Neural cell (in vitro differentiated cells): ENCODE data around the gene PC. TPM values are rescaled to one million over a fixed set of nuclear protein-coding genes. Genes with fewer than 3 reads are reported as not detected.

ENCODE experiments used
- H2AFZ ChIP-seq: fragments of 200-600, 300-800 bp; sonication (generic), shearing (Covaris generic); 2 replicates; pipeline ENCODE4 v1.6.0; 2014; ENCODE audit warnings: low read depth, mild to moderate bottlenecking, antibody characterized with exemption, low read length, moderate library complexity
- H3F3A ChIP-seq: fragments of 200-600 bp; shearing (Covaris generic); 2 replicates; pipeline ENCODE4 v1.6.1; 2016; ENCODE audit warnings: mild to moderate bottlenecking, moderate library complexity, mixed read lengths, antibody characterized with exemption, low read length; ENCODE audit not compliant: insufficient read depth, poor library complexity, severe bottlenecking
- H3K27ac ChIP-seq: fragments of 200-600, 300-800 bp; sonication (generic), shearing (Covaris generic); 2 replicates; pipeline ENCODE4 v1.5.1; 2014; ENCODE audit warnings: mild to moderate bottlenecking, low read length, moderate library complexity
- H3K27me3 ChIP-seq: fragments of 300-800, 200-600 bp; sonication (generic), shearing (Covaris generic); 2 replicates; pipeline ENCODE4 v1.6.0; 2014; ENCODE audit warnings: mild to moderate bottlenecking, low read depth, low read length, moderate library complexity; ENCODE audit not compliant: insufficient read depth
- H3K36me3 ChIP-seq: fragments of 300-800, 200-600 bp; sonication (generic), shearing (Covaris generic); 2 replicates; pipeline ENCODE4 v1.5.1; 2014; ENCODE audit warnings: mild to moderate bottlenecking, antibody characterized with exemption, low read length, moderate library complexity; ENCODE audit not compliant: insufficient read depth
- H3K4me2 ChIP-seq: fragments of 300-800, 200-600 bp; sonication (generic), shearing (Covaris generic); 2 replicates; pipeline ENCODE4 v1.6.0; 2014; ENCODE audit warnings: mild to moderate bottlenecking, low read length
- H3K4me3 ChIP-seq: fragments of 300-800, 200-600 bp; sonication (generic), shearing (Covaris generic); 2 replicates; pipeline ENCODE4 v1.5.1; 2014; ENCODE audit warnings: mild to moderate bottlenecking, low read length, moderate library complexity
- H3K79me2 ChIP-seq: fragments of 200-600 bp; shearing (Covaris generic); replicated peaks from 2 replicates; pipeline ENCODE4 v1.6.0; 2014; ENCODE audit warnings: mild to moderate bottlenecking, low read length, moderate library complexity; ENCODE audit not compliant: insufficient read depth
- H3K9ac ChIP-seq: fragments of 300-800, 200-600 bp; sonication (generic), shearing (Covaris generic); 2 replicates; pipeline ENCODE4 v1.6.1; 2016; ENCODE audit warnings: mild to moderate bottlenecking, low read length, mixed read lengths
- H3K9me2 ChIP-seq: fragments of 200-600 bp; shearing (Covaris generic); 2 replicates; pipeline ENCODE4 v1.6.1; 2016; ENCODE audit warnings: mild to moderate bottlenecking, low read length, mixed read lengths; ENCODE audit not compliant: insufficient read depth
- H3K9me3 ChIP-seq: fragments of 200-600, 300-800 bp; sonication (generic), shearing (Covaris generic); 2 replicates; pipeline ENCODE4 v1.6.1; 2016; ENCODE audit warnings: mild to moderate bottlenecking, mixed run types, low read length, moderate library complexity, mixed read lengths
- H4K20me1 ChIP-seq: fragments of 200-600 bp; shearing (Covaris generic); 2 replicates; pipeline ENCODE4 v1.6.1; 2016; ENCODE audit warnings: mild to moderate bottlenecking, mixed run types; ENCODE audit not compliant: insufficient read depth
- CTCF ChIP-seq: fragments of 450-650 bp; IDR thresholded peaks from 2 replicates; pipeline ENCODE4 v1.5.1; 2014; ENCODE audit warnings: antibody characterized with exemption, mild to moderate bottlenecking, moderate library complexity; ENCODE audit not compliant: poor library complexity, severe bottlenecking
- EP300 ChIP-seq: fragments of 450-650 bp; conservative IDR thresholded peaks from 2 replicates; pipeline ENCODE4 v1.6.1; 2014; ENCODE audit warnings: antibody characterized with exemption, mild to moderate bottlenecking, moderate library complexity; ENCODE audit not compliant: poor library complexity, severe bottlenecking
- EZH2 ChIP-seq: fragments of 200-600, 300-800 bp; shearing (Covaris generic), sonication (generic); IDR thresholded peaks from 2 replicates; pipeline ENCODE4 v1.6.1; 2014; ENCODE audit warnings: antibody characterized with exemption, low read length, borderline replicate concordance, mild to moderate bottlenecking; ENCODE audit not compliant: insufficient read depth, poor library complexity, severe bottlenecking
- MXI1 ChIP-seq: fragments of 450-650 bp; conservative IDR thresholded peaks from 2 replicates; pipeline ENCODE4 v1.6.1; 2014; ENCODE audit warnings: antibody characterized with exemption, mild to moderate bottlenecking; ENCODE audit not compliant: poor library complexity, severe bottlenecking
- POLR2AphosphoS5 ChIP-seq: IDR thresholded peaks from 2 replicates; pipeline ENCODE4 v1.6.1; 2012
- RAD21 ChIP-seq: fragments of 450-650 bp; conservative IDR thresholded peaks from 2 replicates; pipeline ENCODE4 v1.6.1; 2014; ENCODE audit warnings: antibody characterized with exemption, mild to moderate bottlenecking, moderate library complexity
- REST ChIP-seq: IDR thresholded peaks from 2 replicates; pipeline ENCODE4 v1.6.1; 2012; ENCODE audit warnings: borderline replicate concordance
- SMC3 ChIP-seq: fragments of 450-650 bp; conservative IDR thresholded peaks from 2 replicates; pipeline ENCODE4 v1.6.1; 2014; ENCODE audit warnings: antibody characterized with exemption, mild to moderate bottlenecking, moderate library complexity; ENCODE audit not compliant: poor library complexity
- TAF1 ChIP-seq: IDR thresholded peaks from 2 replicates; pipeline ENCODE4 v1.6.1; 2012; ENCODE audit warnings: low read depth
- polyA plus RNA-seq: library from polyadenylated mRNA; depleted of rRNA; stranded (reverse); fragments of >200 nt; gene quantifications from 2 replicates; pipeline ENCODE4 v1.2.3, GENCODE V29; 2014

Gene PC
- polyA plus RNA-seq, 1 donor from 2014 or later, result 8.9 TPM

- H3K27me3 ChIP-seq, result no peaks in the 10 kb centered on the region
- TF ChIP-seq TAF1 (no peak), MXI1 (no peak), REST (no peak), EZH2 (no peak), RAD21 (no peak), POLR2AphosphoS5 (no peak), CTCF (no peak), EP300 (no peak), SMC3 (no peak)
- no peak within 1 kb of the TSS for H3K4me2 ChIP-seq
- no peak within 1 kb of the TSS for H3K27ac ChIP-seq
- no peaks in the 10 kb centered on the region for H3K9me3 ChIP-seq
- H4K20me1 ChIP-seq, result no peaks in the 10 kb centered on the region
- no peak within 1 kb of the TSS for H2AFZ ChIP-seq
- no peaks in the 10 kb centered on the region for H3K79me2 ChIP-seq
- no peak within 1 kb of the TSS for H3K9ac ChIP-seq
- no peaks in the 10 kb centered on the region for H3K36me3 ChIP-seq
- H3K4me3 ChIP-seq, result no peak within 1 kb of the TSS
- no peaks in the 10 kb centered on the region for H3K9me2 ChIP-seq
- H3F3A ChIP-seq, result no peaks in the 10 kb centered on the region
These were observed 16.7 kb upstream of the PC start, which contains the start of gene C11orf86 for GRCh38 chr11:66974724-66975404. Gene C11orf86 (plus strand): TSS chr11:66975304. CDS start chr11:66975363, 59 bp downstream.

- H3K27ac ChIP-seq, result no peak overlapping the region
- H3K9me2 ChIP-seq, result no peaks in the 10 kb centered on the region
- H4K20me1 ChIP-seq, result no peaks in the 10 kb centered on the region
- H3F3A ChIP-seq, result no peaks in the 10 kb centered on the region
- no peaks in the 10 kb centered on the region for H3K79me2 ChIP-seq
- no peak overlapping the region for H3K4me2 ChIP-seq
- no peaks in the 10 kb centered on the region for H3K9me3 ChIP-seq
- H2AFZ ChIP-seq, result no peak overlapping the region
- no peak overlapping the region for H3K4me3 ChIP-seq
- TF ChIP-seq EZH2, result no peak
- no peak for TF ChIP-seq POLR2AphosphoS5
- H3K27me3 ChIP-seq, result no peaks in the 10 kb centered on the region
- no peak overlapping the region for H3K9ac ChIP-seq
- no peaks in the 10 kb centered on the region for H3K36me3 ChIP-seq
These were observed 15.9 kb upstream of the PC start for GRCh38 chr11:66973956-66974580.
